ENCODE measurements around the gene TSPAN13.

GRCh38 chr7:16734148-16734726 lies 19.3 kb upstream of the TSPAN13 start:
- TF ChIP-seq, protein P1, sequence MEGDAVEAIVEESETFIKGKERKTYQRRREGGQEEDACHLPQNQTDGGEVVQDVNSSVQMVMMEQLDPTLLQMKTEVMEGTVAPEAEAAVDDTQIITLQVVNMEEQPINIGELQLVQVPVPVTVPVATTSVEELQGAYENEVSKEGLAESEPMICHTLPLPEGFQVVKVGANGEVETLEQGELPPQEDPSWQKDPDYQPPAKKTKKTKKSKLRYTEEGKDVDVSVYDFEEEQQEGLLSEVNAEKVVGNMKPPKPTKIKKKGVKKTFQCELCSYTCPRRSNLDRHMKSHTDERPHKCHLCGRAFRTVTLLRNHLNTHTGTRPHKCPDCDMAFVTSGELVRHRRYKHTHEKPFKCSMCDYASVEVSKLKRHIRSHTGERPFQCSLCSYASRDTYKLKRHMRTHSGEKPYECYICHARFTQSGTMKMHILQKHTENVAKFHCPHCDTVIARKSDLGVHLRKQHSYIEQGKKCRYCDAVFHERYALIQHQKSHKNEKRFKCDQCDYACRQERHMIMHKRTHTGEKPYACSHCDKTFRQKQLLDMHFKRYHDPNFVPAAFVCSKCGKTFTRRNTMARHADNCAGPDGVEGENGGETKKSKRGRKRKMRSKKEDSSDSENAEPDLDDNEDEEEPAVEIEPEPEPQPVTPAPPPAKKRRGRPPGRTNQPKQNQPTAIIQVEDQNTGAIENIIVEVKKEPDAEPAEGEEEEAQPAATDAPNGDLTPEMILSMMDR (IDR thresholded peaks at IDR 0.05), result no peak
- TF ChIP-seq ZFX (IDR thresholded peaks at IDR 0.05; ENCODE audit: borderline replicate concordance), result no peak
